WERI-Rb-1 (cell line): ENCODE measurements around the gene B4GALT5.
"Not testable (repeated sequence)": the region's sequence is repeated elsewhere in the genome, so short reads cannot be mapped to it uniquely, and the experiment has no call there.

Experiments
- DNase-seq: peaks from one replicate; pipeline ENCODE4 v3.0.0-alpha.2; 2020
- H3K27ac ChIP-seq: fragments of 250-450 bp; sonication (Bioruptor Pico); 2 replicates; pipeline ENCODE4 v1.5.1; 2020; ENCODE audit warnings: mild to moderate bottlenecking, moderate library complexity
- H3K27me3 ChIP-seq: fragments of 250-450 bp; sonication (Bioruptor Pico); 2 replicates; pipeline ENCODE4 v1.5.1; 2021; ENCODE audit warnings: mild to moderate bottlenecking, low read depth, moderate library complexity; ENCODE audit not compliant: insufficient read depth, severe bottlenecking
- H3K36me3 ChIP-seq: fragments of 250-450 bp; sonication (Bioruptor Pico); 2 replicates; pipeline ENCODE4 v1.5.1; 2020; ENCODE audit warnings: mild to moderate bottlenecking, moderate library complexity
- H3K4me3 ChIP-seq: 2 replicates; pipeline ENCODE4 v1.5.1; 2011; ENCODE audit warnings: low read depth, mild to moderate bottlenecking, control low read depth, low read length
- H3K9me3 ChIP-seq: fragments of 250-450 bp; sonication (Bioruptor Pico); 2 replicates; pipeline ENCODE4 v1.5.1; 2021; ENCODE audit warnings: mild to moderate bottlenecking, moderate library complexity; ENCODE audit not compliant: severe bottlenecking
- TF ChIP-seq, protein P1 (sequence below): IDR thresholded peaks from 2 replicates; pipeline ENCODE4 v1.5.1; 2011; ENCODE audit warnings: low read depth, mild to moderate bottlenecking, control low read depth, inconsistent platforms, low read length

Gene B4GALT5

DNA sequence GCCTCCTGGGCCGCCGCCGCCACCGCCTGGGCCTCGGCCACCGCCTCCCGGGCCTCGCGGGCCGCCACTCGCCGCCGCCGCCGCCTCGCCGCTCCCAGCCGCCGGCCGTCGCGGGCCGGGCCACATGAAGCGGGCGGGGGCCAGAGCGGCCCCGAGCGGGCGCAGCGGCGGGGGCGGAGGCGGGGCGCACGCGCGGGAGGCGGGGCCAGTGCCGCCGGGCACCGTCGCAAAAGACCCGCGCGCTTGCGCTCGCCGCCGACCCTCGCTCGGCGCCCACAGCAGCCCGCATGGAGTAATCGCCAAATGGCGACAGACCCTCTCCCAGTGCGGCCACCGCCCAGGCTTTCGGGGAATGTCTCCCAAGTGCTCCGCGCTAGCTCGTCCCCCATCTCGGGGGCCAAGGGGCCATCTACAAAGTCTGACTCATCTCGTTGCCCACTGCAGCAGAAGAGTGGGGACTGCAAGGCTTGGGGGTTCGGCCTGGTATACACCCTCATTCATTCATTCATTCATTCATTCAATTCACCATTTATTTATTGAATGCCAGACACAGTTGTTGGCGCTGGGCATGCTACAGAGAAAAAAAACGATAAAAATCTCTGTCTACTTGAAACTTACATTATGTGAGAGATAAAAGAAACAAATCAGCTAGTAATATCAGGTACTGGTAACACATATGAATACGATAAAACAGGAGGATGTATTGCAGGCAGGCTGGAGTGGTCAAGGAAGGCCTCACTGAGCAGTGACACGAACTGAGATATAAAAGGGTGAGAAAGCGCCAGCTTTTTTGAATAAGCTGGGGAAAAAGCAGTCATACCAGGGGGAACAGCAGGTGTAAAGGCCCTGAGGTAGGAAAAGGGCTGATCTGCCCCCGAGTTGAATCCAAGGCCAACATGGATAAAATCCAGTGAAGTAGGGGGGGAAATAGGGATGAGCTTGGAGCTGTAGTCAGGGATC is at the start of gene B4GALT5:
B4GALT5 (minus strand) TSS at position 126 of the 960 bp plus-strand sequence. CDS start 188 bp downstream, outside the sequence.
- DNase-seq, result peak; percentile 91
- H3K4me3 ChIP-seq, result peak within 1 kb of the TSS; percentile 70
- no peaks in the 10 kb centered on the region for H3K9me3 ChIP-seq
- H3K27ac ChIP-seq, result peak within 1 kb of the TSS; percentile 93
- no peaks in the 10 kb centered on the region; the same call in 1 of the 2 replicates for H3K36me3 ChIP-seq
- TF ChIP-seq, protein P1, sequence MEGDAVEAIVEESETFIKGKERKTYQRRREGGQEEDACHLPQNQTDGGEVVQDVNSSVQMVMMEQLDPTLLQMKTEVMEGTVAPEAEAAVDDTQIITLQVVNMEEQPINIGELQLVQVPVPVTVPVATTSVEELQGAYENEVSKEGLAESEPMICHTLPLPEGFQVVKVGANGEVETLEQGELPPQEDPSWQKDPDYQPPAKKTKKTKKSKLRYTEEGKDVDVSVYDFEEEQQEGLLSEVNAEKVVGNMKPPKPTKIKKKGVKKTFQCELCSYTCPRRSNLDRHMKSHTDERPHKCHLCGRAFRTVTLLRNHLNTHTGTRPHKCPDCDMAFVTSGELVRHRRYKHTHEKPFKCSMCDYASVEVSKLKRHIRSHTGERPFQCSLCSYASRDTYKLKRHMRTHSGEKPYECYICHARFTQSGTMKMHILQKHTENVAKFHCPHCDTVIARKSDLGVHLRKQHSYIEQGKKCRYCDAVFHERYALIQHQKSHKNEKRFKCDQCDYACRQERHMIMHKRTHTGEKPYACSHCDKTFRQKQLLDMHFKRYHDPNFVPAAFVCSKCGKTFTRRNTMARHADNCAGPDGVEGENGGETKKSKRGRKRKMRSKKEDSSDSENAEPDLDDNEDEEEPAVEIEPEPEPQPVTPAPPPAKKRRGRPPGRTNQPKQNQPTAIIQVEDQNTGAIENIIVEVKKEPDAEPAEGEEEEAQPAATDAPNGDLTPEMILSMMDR, result no peak
- H3K27me3 ChIP-seq, result no peaks in the 10 kb centered on the region

- Histone ChIP-seq H3K4me3 (no peak overlapping the region), H3K9me3 (peaks cover 2% of the 10 kb centered on the region), H3K27ac (no peak overlapping the region), H3K27me3 (no peaks in the 10 kb centered on the region), H3K36me3 (no peaks in the 10 kb centered on the region)
- no peak for DNase-seq
- TF ChIP-seq, protein P1, result no peak
Measured at GRCh38 chr20:49762940-49763766, 49.5 kb upstream of the B4GALT5 start.

GRCh38 chr20:49761888-49762287 is 48.2 kb upstream of the B4GALT5 start:
- DNase-seq, H3K36me3 ChIP-seq, H3K27me3 ChIP-seq, H3K4me3 ChIP-seq, H3K9me3 ChIP-seq, H3K27ac ChIP-seq: not testable (repeated sequence)

DNA sequence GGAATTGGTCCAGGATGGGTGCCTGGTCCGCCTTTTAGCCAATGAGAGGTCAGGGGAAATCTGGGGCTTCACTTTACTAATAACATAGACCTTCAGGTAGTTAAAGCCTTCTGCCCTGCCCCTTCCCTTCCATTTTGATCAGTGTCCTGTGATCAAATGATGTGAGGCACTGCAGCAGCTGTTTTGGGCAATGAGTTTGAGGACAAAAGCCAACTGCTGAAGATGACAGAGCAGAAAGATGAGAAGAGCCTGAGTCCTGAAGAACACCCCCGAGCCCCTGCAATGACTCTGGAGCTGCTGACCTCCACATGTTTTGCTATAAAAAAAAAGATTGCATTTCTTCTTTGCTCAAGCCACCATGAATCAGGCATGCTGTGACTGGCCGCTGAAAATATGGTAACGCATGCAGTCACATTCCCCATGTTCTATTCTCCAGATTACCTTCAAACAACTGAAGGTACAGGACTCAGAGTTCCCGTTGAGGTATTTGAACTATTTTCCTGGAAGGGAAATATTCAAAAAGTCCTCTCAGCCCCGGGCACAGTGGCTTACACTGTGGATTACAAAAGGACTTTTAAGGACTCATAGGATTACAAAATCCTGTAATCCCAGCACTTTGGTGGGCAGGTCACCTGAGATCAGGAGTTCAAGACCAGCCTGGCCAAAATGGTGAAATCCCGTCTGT is 45.7 kb upstream of the B4GALT5 start:
- Histone ChIP-seq H3K36me3 (no peaks in the 10 kb centered on the region), H3K27me3 (no peaks in the 10 kb centered on the region), H3K4me3 (no peak overlapping the region), H3K27ac (no peak overlapping the region), H3K9me3 (no peaks in the 10 kb centered on the region)
- DNase-seq, result no peak
- TF ChIP-seq, protein P1, result no peak

GRCh38 chr20:49758781-49759180 is 45.1 kb upstream of the B4GALT5 start:
- no peaks in the 10 kb centered on the region for H3K27me3 ChIP-seq
- H3K36me3 ChIP-seq, result no peaks in the 10 kb centered on the region
- DNase-seq, result no peak
- H3K4me3 ChIP-seq, result no peak overlapping the region
- TF ChIP-seq, protein P1, result no peak
- no peak overlapping the region for H3K27ac ChIP-seq
- no peaks in the 10 kb centered on the region for H3K9me3 ChIP-seq
